GM19193 (cell line): ENCODE measurements around the gene COG1.

Source experiments
- POLR2A ChIP-seq: IDR thresholded peaks from 4 replicates; pipeline ENCODE4 v1.6.1; 2011; ENCODE audit not compliant: insufficient read depth, insufficient read length; ENCODE audit errors: extremely low read depth

The COG1 gene, protein sequence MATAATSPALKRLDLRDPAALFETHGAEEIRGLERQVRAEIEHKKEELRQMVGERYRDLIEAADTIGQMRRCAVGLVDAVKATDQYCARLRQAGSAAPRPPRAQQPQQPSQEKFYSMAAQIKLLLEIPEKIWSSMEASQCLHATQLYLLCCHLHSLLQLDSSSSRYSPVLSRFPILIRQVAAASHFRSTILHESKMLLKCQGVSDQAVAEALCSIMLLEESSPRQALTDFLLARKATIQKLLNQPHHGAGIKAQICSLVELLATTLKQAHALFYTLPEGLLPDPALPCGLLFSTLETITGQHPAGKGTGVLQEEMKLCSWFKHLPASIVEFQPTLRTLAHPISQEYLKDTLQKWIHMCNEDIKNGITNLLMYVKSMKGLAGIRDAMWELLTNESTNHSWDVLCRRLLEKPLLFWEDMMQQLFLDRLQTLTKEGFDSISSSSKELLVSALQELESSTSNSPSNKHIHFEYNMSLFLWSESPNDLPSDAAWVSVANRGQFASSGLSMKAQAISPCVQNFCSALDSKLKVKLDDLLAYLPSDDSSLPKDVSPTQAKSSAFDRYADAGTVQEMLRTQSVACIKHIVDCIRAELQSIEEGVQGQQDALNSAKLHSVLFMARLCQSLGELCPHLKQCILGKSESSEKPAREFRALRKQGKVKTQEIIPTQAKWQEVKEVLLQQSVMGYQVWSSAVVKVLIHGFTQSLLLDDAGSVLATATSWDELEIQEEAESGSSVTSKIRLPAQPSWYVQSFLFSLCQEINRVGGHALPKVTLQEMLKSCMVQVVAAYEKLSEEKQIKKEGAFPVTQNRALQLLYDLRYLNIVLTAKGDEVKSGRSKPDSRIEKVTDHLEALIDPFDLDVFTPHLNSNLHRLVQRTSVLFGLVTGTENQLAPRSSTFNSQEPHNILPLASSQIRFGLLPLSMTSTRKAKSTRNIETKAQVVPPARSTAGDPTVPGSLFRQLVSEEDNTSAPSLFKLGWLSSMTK

DNA sequence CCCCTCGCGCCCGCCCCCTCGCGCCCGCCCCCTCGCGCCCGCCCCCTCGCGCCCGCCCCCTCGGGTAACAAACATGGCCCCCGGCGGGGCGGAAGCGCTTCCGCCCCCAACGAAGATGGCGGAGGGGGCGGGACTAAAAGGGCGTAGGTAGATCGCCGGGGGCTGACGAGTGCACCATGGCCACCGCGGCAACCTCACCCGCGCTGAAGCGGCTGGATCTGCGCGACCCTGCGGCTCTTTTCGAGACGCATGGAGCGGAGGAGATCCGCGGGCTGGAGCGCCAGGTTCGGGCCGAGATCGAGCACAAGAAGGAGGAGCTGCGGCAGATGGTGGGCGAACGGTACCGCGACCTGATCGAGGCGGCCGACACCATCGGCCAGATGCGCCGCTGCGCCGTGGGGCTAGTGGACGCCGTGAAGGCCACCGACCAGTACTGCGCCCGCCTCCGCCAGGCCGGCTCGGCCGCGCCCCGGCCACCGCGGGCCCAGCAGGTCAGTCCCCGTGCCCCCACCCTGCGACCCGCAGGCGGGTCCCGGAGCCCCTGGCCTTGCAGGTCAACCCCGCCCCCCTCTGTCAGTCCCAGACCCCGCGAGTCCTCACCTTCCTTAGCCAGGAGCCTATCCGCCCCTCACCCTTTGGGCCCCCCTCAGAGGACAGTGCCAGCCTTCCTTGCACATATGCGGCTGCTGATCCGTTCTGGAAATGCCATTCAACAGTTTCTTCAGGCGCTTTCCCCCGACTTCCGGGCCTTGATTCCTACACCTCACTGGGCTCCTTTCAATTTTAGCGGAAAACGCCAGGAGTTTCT is at the start of gene COG1:
Gene COG1 (plus strand): TSS at position 162 of the 808 bp plus-strand sequence. CDS start 15 bp downstream, at position 177.
- TF ChIP-seq POLR2A: no peak

DNA sequence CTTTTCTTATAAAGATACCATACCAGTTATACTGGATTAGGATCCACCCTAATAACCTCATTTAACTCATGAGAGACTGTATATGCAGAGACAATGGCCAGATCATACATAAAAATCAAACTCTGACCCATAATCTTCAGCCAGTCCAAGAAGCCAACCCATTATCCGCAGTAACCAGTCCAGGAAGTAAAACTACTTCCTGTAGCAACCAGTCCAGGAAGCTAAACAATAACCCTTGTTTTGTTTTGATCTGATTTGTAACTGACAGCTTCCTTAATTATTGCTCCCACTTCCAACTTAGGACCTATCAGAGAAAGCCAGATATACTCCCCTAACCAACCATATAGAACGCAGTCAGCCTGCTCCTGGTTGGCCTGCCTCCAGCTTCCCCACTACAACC is 47.2 kb upstream of the COG1 start:
- no peak for TF ChIP-seq POLR2A

DNA sequence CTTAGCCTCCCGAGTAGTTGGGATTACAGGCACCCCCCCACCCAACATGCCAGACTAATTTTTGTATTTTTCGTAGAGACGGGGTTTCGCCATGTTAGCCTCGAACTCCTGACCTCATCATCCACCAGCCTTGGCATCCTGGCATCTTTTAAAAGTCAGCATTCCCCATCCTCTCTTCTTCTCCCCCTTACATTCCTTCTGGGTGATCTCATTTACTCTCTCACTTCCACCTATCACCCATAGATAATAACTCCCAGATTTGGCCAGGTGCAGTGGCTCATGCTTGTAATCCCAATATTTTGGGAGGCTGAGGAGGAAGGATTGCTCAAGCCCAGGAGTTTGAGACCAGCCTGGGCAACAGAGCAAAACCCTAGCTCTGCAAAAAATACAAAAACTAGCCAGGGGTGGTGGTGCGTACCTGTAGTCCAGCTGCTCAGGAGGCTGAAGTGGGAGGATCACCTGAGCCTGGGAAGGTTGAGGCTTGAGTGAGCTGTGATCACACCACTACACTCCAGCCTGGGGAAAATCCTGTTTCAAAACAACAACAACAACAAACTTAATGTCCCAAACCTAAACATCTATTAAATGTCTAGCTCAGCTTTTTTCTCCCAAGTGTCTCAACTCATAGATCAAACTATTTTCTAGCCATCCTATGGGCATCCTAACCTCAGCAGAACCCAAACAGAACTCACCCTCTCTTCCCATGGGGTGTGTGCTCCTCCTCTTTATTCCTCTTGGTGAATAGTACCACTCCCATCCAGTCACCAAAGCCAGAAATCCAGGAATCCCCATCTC is 44.1 kb upstream of the COG1 start:
- no peak for TF ChIP-seq POLR2A

DNA sequence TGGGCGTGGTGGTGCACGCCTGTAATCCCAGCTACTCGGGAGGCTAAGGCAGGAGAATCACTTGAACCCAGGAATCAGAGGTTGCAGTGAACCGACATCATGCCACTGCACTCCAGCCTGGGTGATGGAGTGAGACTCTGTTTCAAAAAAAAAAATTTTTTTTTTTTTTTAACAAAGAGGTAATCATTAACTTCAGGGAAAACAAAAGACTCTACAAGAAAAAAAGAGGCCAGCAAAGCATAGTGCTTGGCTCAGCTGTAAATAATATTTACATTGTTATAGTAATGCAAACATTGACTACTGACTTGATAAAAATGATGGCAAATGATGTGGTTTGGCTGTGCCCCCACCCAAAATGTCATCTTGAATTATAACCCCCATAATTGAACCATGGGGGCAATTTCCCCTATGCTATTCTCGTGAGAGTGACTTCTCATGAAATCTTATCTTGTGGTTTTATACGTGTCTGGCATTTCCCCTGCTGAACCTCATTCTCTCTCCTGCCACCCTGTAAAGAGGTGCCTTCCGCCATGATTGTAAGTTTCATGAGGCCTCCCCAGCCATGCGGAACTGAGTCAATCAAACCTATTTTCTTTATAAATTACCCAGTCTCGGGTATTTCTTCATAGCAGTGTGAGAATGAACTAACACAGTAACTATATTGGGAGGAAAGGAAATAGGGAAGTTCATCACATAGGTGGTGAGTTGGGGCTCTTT is 40.8 kb upstream of the COG1 start:
- TF ChIP-seq POLR2A: no peak

DNA sequence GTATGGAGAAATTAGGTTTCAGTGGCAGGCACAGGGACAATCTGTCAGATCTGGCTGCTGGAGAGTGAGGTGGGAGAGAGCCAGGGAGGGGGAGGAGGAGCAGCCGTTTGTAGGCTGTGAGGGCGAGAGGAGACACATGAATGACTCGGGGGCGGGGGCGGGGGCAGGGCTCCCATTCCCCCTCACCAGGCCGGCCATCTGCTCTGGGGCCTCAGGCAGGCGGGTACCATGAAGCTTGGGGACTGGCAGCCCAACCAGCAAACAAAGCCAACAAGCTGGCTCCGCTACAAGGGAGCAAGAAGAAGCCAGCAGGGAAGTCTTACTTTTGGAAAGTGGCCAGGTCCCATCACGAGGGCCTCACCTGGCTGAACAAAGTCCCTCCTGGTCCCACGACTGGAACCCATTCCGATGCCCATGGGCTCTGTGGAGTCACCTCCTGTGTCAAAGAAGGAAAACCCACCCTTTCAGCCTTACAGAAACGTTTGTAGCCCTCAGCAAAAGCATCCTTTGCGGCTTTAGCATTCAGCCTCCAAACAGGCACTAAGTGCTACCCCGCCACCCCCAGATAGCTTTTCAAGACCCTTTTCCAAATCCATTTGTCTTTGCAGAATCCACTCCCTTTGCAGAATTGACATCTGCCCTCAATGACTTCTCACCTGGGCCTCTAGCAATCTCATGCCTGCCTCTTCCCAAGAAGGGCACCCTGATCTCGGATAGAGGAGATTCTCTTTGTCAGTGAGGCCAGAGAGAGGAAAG is 37.3 kb upstream of the COG1 start:
- no peak for TF ChIP-seq POLR2A

DNA sequence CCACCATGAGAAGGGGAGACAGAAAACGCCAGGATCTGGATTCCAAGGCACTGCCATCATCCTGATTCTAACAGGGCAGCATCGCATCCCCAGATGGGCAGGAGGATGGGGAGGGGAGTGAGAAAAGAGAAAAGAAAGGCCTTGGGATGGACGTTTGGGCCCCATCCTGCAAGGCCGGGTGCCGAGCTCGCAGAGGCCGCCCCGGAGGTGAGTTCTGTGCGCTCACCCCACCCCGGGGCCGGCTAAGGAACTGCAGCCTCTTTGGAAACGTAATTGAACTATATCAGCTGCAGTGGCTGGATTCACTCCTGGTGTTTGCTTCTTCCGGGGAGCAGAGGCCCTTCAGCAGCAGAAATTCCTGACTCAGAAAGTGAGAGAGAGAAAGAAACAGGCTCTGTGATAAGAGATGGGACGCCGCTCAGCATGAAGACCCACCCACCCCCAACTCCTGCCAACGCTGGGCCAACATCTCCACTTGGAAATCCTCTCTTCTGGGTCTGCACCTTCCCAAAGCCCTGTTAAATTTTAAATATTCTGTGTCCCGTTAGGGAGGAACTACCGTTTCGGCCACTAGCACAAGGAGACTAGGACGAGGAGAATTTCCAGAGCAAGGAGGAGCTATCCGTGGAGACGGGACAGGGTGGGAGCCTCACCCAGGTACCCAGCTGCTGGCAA is 36.6 kb upstream of the COG1 start:
- TF ChIP-seq POLR2A: no peak

DNA sequence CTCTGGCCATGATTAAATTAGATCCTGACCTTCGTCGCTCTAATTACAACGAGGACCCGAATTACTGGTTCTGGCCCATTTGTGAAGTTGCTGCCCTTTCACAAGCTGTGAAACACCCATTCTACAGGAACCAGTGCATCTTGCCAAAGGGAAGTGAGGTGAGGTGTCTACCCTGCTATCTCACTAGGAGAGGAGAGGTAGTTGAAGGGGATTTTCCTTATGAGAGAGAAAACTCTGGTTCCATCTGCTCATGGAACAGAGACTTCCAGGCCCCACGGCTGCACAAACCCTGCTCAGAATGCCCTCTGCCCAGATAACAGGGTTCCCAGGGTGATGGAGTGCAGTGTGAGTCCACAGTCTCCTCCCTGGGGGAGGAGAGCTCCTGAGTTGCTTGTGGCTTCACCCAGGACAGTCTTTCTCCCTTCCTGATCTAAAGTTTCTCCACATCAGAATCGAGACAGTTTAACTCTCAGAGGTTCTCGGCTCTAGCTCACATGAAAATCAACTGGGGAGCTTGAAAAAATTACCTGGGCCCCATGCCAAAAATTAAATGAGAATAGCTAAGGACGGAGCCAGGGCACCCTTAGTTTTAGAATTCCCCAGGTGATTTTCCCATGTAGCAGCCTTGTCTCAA is 35.9 kb upstream of the COG1 start:
- TF ChIP-seq POLR2A: no peak

DNA sequence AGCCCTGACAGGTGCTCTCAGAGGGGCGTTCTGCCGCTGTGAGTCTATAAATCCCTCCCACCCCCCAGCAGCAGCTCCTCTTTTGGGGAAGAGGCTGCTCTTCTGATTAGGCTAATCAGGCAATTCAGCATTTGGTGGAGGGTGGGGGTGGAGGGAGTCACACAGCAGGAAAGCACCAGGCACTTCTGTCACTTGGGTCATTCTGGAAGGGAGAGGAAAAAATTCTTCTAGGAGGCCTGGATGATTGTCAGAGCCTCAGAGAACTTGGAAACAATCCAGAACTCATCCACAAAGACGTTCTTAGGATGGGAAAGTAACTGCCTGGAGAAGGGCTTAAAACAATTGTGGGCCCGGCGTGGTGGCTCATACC is 35.3 kb upstream of the COG1 start:
- no peak for TF ChIP-seq POLR2A

DNA sequence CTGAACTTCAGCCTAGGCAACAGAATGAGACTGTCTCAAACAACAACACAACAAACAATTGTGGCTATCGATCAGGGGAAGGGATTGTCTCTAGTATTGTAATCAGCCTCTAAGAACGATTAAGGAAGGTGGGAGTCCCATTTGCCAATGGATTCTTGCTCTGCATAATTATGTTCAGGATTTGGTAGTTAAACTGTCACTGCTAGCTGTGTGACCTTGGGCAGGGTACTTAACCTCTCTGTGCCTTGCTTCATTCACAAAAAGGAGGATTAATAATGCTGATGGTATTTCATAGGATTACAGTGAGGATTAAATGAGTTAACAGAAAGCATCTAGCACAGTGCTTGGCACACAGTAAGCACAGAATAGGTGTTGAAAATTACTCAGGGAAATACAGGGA is 34.7 kb upstream of the COG1 start:
- TF ChIP-seq POLR2A: no peak

DNA sequence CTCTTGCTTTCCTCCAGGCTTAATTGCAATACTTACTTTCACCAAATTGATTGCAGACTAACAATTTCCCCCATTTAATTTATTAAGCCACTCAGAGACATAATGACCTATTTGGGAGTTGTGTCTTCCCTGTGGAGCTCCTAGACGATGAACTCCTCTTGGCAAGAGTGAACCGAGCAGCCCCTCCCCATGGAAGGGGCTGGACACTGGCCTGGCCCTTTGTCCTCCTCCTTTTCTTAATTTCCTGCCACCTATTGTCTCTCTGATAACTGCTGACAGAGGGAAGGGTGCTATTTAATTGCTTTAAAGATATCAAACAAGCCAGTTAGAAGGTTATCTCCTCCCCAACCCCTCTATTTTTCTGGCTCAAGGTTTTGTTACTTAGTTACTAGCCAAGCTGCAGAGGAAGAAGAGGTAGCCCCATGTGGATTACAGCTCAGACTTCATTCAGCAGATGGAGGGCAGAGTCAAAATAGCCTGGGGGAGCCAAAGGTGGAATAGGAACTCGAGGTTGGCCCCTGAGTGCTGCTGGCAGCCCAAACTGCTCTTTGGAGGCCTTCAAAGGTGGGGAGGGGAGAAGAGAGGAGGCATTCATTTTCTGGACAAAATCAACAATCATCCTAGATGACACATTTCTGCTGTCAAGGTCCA is 31.8 kb upstream of the COG1 start:
- TF ChIP-seq POLR2A: no peak

DNA sequence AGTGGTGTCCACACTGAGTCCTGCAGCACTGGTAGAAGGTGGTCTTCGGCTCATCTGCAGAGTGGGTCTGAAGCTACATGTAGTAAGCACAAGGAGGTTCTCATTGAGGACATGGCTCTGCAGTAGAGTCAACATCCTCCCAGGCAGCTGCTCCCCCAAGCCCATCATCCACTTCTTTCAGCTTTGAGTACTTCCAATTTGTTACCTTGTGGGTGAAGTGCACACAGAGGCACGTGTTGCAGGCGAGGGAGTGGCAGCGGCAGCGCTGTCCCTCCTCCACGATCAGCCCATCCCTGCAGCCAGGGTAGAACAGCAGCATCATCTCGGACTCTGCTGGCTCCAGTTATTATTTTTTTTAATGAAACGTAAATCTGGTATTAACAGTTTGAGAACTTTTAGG is 29.8 kb upstream of the COG1 start:
- TF ChIP-seq POLR2A: no peak

DNA sequence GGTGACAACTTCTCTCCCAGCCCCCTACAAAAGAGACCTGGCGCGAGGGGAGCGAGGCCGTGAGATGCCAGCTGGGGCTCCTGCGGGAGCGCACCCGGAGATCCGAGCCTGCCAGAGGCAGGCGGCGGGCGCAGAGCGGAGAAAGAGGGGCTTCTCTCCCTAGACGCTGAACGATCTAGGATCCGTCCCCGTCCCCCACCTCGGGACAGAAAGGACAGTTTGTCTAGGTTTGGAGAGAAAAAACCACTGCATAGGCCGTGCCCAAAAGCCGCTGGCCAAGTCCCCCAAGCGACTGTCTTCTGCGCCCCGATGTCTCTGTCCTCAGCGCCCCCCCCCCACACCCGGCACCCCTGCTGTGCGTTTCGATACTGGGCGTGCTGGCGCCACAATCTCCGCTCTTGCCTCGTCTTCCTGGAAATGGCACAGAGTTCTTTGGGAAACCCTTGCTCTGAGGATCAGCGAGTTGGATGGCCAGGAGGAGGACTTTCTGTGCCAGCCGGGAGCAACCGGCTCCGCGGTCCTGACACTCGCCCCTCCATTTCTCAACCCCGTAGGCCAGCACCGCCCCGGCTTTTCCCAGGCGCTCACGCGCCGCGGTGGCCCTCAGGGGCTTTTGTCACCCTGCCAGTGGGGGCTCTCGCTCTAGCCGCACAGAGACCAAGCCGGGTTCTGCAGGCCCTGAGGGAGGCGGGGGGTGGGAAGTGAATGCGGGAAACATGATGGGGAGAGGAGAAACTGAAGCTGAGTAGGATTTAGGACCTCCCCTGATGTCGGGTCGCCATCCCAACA is 27.0 kb upstream of the COG1 start:
- TF ChIP-seq POLR2A: no peak
